H1 (cell line): ENCODE results near the gene FAT3.

ENCODE experiments used
- EP300 ChIP-seq, 2 experiments: IDR thresholded peaks; 1 replicate in 1 of 2; 2 replicates in 1 of 2; pipeline ENCODE4 v1.6.1; 2011 to 2012; ENCODE audit warnings: low read depth in 2 of 2, low read length in 2 of 2, mild to moderate bottlenecking in 2 of 2, borderline replicate concordance in 1 of 2, inconsistent platforms in 1 of 2, moderate library complexity in 1 of 2
- GTF2F1 ChIP-seq: IDR thresholded peaks from 2 replicates; pipeline ENCODE4 v1.6.1; 2012; ENCODE audit warnings: low read depth, low read length, improper control_type of control experiment, borderline replicate concordance
- TF ChIP-seq, protein P1 (sequence below), 3 experiments: IDR thresholded peaks; 1 replicate in 2 of 3; 2 replicates in 1 of 3; pipeline versions ENCODE4 v1.5.1 to v1.6.1; 2011; ENCODE audit warnings: low read length in 3 of 3, mild to moderate bottlenecking in 3 of 3, inconsistent platforms in 2 of 3, low read depth in 1 of 3, moderate library complexity in 1 of 3; ENCODE audit not compliant: insufficient read depth in 1 of 3; ENCODE audit errors: control extremely low read depth in 1 of 3

DNA sequence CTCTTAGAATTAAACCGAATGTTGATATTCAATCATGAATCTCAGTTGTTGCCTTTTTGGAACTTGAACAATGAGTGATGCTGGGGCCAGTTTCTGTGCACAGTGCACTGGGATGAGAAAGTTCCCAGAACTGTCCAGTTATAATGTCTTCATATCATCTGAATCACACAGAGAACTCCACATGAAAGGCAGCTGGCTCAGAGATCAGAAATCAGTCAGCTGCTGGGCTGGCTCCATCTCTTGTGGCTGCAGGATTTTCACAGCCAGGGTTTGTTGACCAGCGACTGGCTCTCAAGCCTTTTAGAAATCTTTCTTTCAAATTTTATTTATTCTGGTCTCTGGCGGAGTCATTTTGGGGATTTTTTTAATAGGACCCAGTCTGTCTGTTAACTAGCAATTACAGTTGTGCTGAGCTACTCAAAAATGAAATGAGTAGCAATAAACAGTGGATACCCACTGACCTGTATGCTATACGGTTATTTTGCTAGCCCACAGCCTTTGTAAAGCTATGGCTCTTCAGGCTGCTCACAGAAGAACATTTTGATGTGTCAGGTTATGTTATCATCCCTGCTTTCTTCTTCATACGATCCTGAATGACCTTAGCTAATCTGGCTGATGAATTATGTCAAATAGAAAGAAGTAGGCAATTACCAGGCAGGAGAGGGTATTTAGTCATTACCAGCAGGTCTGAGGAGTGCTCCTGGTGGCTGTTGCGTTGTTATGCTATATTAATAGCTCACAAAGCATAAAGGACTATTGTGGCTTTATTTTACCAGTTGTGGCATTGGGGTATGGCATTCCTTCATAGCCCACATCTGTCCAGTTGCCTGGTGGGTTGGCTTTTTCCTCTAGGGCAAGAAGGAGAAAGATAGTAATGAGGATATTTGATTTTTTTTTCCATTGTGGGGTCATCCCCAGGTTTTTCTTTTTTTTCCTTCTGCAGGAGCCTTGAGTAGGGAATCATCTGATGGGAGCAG is 3.6 kb downstream of the FAT3 start:
- TF ChIP-seq EP300 (IDR thresholded peaks at IDR 0.05; ENCODE audit: borderline replicate concordance in 1 of 2, low read depth in 2 of 2, low read length in 2 of 2) (no peak), GTF2F1 (no peak)
- TF ChIP-seq, protein P1, sequence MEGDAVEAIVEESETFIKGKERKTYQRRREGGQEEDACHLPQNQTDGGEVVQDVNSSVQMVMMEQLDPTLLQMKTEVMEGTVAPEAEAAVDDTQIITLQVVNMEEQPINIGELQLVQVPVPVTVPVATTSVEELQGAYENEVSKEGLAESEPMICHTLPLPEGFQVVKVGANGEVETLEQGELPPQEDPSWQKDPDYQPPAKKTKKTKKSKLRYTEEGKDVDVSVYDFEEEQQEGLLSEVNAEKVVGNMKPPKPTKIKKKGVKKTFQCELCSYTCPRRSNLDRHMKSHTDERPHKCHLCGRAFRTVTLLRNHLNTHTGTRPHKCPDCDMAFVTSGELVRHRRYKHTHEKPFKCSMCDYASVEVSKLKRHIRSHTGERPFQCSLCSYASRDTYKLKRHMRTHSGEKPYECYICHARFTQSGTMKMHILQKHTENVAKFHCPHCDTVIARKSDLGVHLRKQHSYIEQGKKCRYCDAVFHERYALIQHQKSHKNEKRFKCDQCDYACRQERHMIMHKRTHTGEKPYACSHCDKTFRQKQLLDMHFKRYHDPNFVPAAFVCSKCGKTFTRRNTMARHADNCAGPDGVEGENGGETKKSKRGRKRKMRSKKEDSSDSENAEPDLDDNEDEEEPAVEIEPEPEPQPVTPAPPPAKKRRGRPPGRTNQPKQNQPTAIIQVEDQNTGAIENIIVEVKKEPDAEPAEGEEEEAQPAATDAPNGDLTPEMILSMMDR (IDR thresholded peaks at IDR 0.05; ENCODE audit: control extremely low read depth in 1 of 3, insufficient read depth in 1 of 3, low read depth in 1 of 3, low read length in 3 of 3): no peak
